ENCODE data around the gene EXOC3L2. TPM values are rescaled to one million over a fixed set of nuclear protein-coding genes. Genes with fewer than 3 reads are reported as not detected.
A peak's percentile ranks its signal among the peaks of the same experiment; 100 is the strongest.

EXOC3L2 gene
- total RNA-seq, 1 donor from 2014 or later = 5.5 TPM

GRCh38 chr19:45168767-45169351, 76.3 kb downstream of the EXOC3L2 start:
- no peak for TF ChIP-seq CTCF (IDR thresholded peaks at IDR 0.05; ENCODE audit: unreplicated experiment)
- Mint-ChIP-seq H3K27ac (ENCODE audit: unreplicated experiment) (no peak overlapping the region), H3K36me3 (ENCODE audit: low read depth, unreplicated experiment) (peaks cover 8% of the 10 kb centered on the region), H3K4me3 (ENCODE audit: unreplicated experiment) (no peak overlapping the region), H3K27me3 (ENCODE audit: unreplicated experiment) (peaks cover 13% of the 10 kb centered on the region), H3K9me3 (ENCODE audit: unreplicated experiment) (no peaks in the 10 kb centered on the region), H3K4me1 (ENCODE audit: unreplicated experiment) (peaks cover 55% of the 10 kb centered on the region)
- no peak for DNase-seq (ENCODE audit: low spot score)

- no peak for DNase-seq (ENCODE audit: low spot score)
- Mint-ChIP-seq H3K9me3 (ENCODE audit: unreplicated experiment) (no peaks in the 10 kb centered on the region), H3K27ac (ENCODE audit: unreplicated experiment) (peak overlapping the region; percentile 90), H3K4me3 (ENCODE audit: unreplicated experiment) (no peak overlapping the region), H3K4me1 (ENCODE audit: unreplicated experiment) (peaks cover 42% of the 10 kb centered on the region), H3K36me3 (ENCODE audit: low read depth, unreplicated experiment) (peaks cover 8% of the 10 kb centered on the region), H3K27me3 (ENCODE audit: unreplicated experiment) (peaks cover 13% of the 10 kb centered on the region)
- TF ChIP-seq CTCF (IDR thresholded peaks at IDR 0.05; ENCODE audit: unreplicated experiment) = no peak
These were observed 78.4 kb downstream of the EXOC3L2 start for GRCh38 chr19:45166723-45167252.

GRCh38 chr19:45164577-45165335, 80.5 kb downstream of the EXOC3L2 start:
- Mint-ChIP-seq H3K4me3 (ENCODE audit: unreplicated experiment) (no peak overlapping the region), H3K27me3 (ENCODE audit: unreplicated experiment) (peaks cover 17% of the 10 kb centered on the region), H3K27ac (ENCODE audit: unreplicated experiment) (no peak overlapping the region), H3K9me3 (ENCODE audit: unreplicated experiment) (no peaks in the 10 kb centered on the region), H3K36me3 (ENCODE audit: low read depth, unreplicated experiment) (peaks cover 7% of the 10 kb centered on the region), H3K4me1 (ENCODE audit: unreplicated experiment) (peaks cover 30% of the 10 kb centered on the region)
- no peak for TF ChIP-seq CTCF (IDR thresholded peaks at IDR 0.05; ENCODE audit: unreplicated experiment)
- no peak for DNase-seq (ENCODE audit: low spot score)

GRCh38 chr19:45163751-45164460, 81.3 kb downstream of the EXOC3L2 start:
- Mint-ChIP-seq H3K27me3 (ENCODE audit: unreplicated experiment) (peaks cover 17% of the 10 kb centered on the region), H3K9me3 (ENCODE audit: unreplicated experiment) (no peaks in the 10 kb centered on the region), H3K4me3 (ENCODE audit: unreplicated experiment) (no peak overlapping the region), H3K36me3 (ENCODE audit: low read depth, unreplicated experiment) (peaks cover 7% of the 10 kb centered on the region), H3K27ac (ENCODE audit: unreplicated experiment) (no peak overlapping the region), H3K4me1 (ENCODE audit: unreplicated experiment) (peaks cover 25% of the 10 kb centered on the region)
- TF ChIP-seq CTCF (IDR thresholded peaks at IDR 0.05; ENCODE audit: unreplicated experiment) = no peak
- DNase-seq (ENCODE audit: low spot score) = no peak
